ENCODE measurements around the gene NCAM2.

NCAM2 gene

GRCh38 chr21:20999659-21000058 is 1.4 kb downstream of the NCAM2 start:
- Histone ChIP-seq H3K4me1 (ENCODE audit: control insufficient read depth in 1 of 2, insufficient read depth in 2 of 2, low read length in 2 of 2) (peaks cover 0 to 20% of the 10 kb centered on the region in 2 donors), H3K27ac (ENCODE audit: low read length) (no peak overlapping the region), H3K4me3 (ENCODE audit: low read depth in 1 of 2, low read length in 2 of 2) (no peak overlapping the region), H3K36me3 (ENCODE audit: control insufficient read depth in 1 of 2, insufficient read depth in 2 of 2, low read length in 2 of 2) (no peaks in the 10 kb centered on the region), H3K27me3 (ENCODE audit: low read depth, low read length) (no peaks in the 10 kb centered on the region), H3K9me3 (ENCODE audit: control insufficient read depth in 1 of 2, low read length in 2 of 2) (no peaks in the 10 kb centered on the region)

GRCh38 chr21:21000591-21001175 is 2.5 kb downstream of the NCAM2 start:
- no peak overlapping the region for H3K27ac ChIP-seq (ENCODE audit: low read length)

GRCh38 chr21:21001591-21002100 is 3.4 kb downstream of the NCAM2 start:
- no peaks in the 10 kb centered on the region for H3K36me3 ChIP-seq (ENCODE audit: control insufficient read depth in 1 of 2, insufficient read depth in 2 of 2, low read length in 2 of 2)
- peaks cover 0 to 20% of the 10 kb centered on the region in 2 donors for H3K4me1 ChIP-seq (ENCODE audit: control insufficient read depth in 1 of 2, insufficient read depth in 2 of 2, low read length in 2 of 2)
- no peak overlapping the region for H3K27ac ChIP-seq (ENCODE audit: low read length)
- H3K9me3 ChIP-seq (ENCODE audit: control insufficient read depth in 1 of 2, low read length in 2 of 2): no peaks in the 10 kb centered on the region
- H3K27me3 ChIP-seq (ENCODE audit: low read depth, low read length): no peaks in the 10 kb centered on the region
- no peak overlapping the region for H3K4me3 ChIP-seq (ENCODE audit: low read depth in 1 of 2, low read length in 2 of 2)

More at GRCh38 chr21:21000591-21001175, 2.5 kb downstream of the NCAM2 start:
- Histone ChIP-seq H3K36me3 (ENCODE audit: control insufficient read depth in 1 of 2, insufficient read depth in 2 of 2, low read length in 2 of 2) (no peaks in the 10 kb centered on the region), H3K27me3 (ENCODE audit: low read depth, low read length) (no peaks in the 10 kb centered on the region), H3K4me3 (ENCODE audit: low read depth in 1 of 2, low read length in 2 of 2) (no peak overlapping the region), H3K9me3 (ENCODE audit: control insufficient read depth in 1 of 2, low read length in 2 of 2) (no peaks in the 10 kb centered on the region), H3K4me1 (ENCODE audit: control insufficient read depth in 1 of 2, insufficient read depth in 2 of 2, low read length in 2 of 2) (peaks cover 0 to 20% of the 10 kb centered on the region in 2 donors)

GRCh38 chr21:21002153-21002552 is 3.9 kb downstream of the NCAM2 start:
- Histone ChIP-seq H3K4me3 (ENCODE audit: low read depth in 1 of 2, low read length in 2 of 2) (no peak overlapping the region), H3K27me3 (ENCODE audit: low read depth, low read length) (no peaks in the 10 kb centered on the region), H3K9me3 (ENCODE audit: control insufficient read depth in 1 of 2, low read length in 2 of 2) (no peaks in the 10 kb centered on the region), H3K36me3 (ENCODE audit: control insufficient read depth in 1 of 2, insufficient read depth in 2 of 2, low read length in 2 of 2) (no peaks in the 10 kb centered on the region), H3K27ac (ENCODE audit: low read length) (no peak overlapping the region), H3K4me1 (ENCODE audit: control insufficient read depth in 1 of 2, insufficient read depth in 2 of 2, low read length in 2 of 2) (peaks cover 0 to 17% of the 10 kb centered on the region in 2 donors)

- no peak overlapping the region for H3K4me3 ChIP-seq (ENCODE audit: low read depth in 1 of 2, low read length in 2 of 2)
- no peak overlapping the region for H3K27ac ChIP-seq (ENCODE audit: low read length)
- H3K27me3 ChIP-seq (ENCODE audit: low read depth, low read length): no peaks in the 10 kb centered on the region
- no peaks in the 10 kb centered on the region for H3K36me3 ChIP-seq (ENCODE audit: control insufficient read depth in 1 of 2, insufficient read depth in 2 of 2, low read length in 2 of 2)
- no peaks in the 10 kb centered on the region for H3K9me3 ChIP-seq (ENCODE audit: control insufficient read depth in 1 of 2, low read length in 2 of 2)
- peaks cover 0 to 4% of the 10 kb centered on the region in 2 donors for H3K4me1 ChIP-seq (ENCODE audit: control insufficient read depth in 1 of 2, insufficient read depth in 2 of 2, low read length in 2 of 2)
These were observed 5.5 kb downstream of the NCAM2 start for GRCh38 chr21:21003701-21004100.

- no peaks in the 10 kb centered on the region for H3K9me3 ChIP-seq (ENCODE audit: control insufficient read depth in 1 of 2, low read length in 2 of 2)
- H3K4me1 ChIP-seq (ENCODE audit: control insufficient read depth in 1 of 2, insufficient read depth in 2 of 2, low read length in 2 of 2): no peaks in the 10 kb centered on the region
- no peak overlapping the region for H3K4me3 ChIP-seq (ENCODE audit: low read depth in 1 of 2, low read length in 2 of 2)
- H3K27me3 ChIP-seq (ENCODE audit: low read depth, low read length): no peaks in the 10 kb centered on the region
- H3K36me3 ChIP-seq (ENCODE audit: control insufficient read depth in 1 of 2, insufficient read depth in 2 of 2, low read length in 2 of 2): no peaks in the 10 kb centered on the region
- no peak overlapping the region for H3K27ac ChIP-seq (ENCODE audit: low read length)
These were observed 9.4 kb downstream of the NCAM2 start for GRCh38 chr21:21007606-21008005.

GRCh38 chr21:21010228-21010627 is 12.0 kb downstream of the NCAM2 start:
- Histone ChIP-seq H3K9me3 (ENCODE audit: control insufficient read depth in 1 of 2, low read length in 2 of 2) (no peaks in the 10 kb centered on the region), H3K27me3 (ENCODE audit: low read depth, low read length) (no peaks in the 10 kb centered on the region), H3K27ac (ENCODE audit: low read length) (no peak overlapping the region), H3K36me3 (ENCODE audit: control insufficient read depth in 1 of 2, insufficient read depth in 2 of 2, low read length in 2 of 2) (no peaks in the 10 kb centered on the region), H3K4me1 (ENCODE audit: control insufficient read depth in 1 of 2, insufficient read depth in 2 of 2, low read length in 2 of 2) (no peaks in the 10 kb centered on the region), H3K4me3 (ENCODE audit: low read depth in 1 of 2, low read length in 2 of 2) (no peak overlapping the region)

- Histone ChIP-seq H3K27me3 (ENCODE audit: low read depth, low read length) (no peaks in the 10 kb centered on the region), H3K27ac (ENCODE audit: low read length) (no peak overlapping the region), H3K4me3 (ENCODE audit: low read depth in 1 of 2, low read length in 2 of 2) (no peak overlapping the region), H3K4me1 (ENCODE audit: control insufficient read depth in 1 of 2, insufficient read depth in 2 of 2, low read length in 2 of 2) (no peaks in the 10 kb centered on the region), H3K9me3 (ENCODE audit: control insufficient read depth in 1 of 2, low read length in 2 of 2) (no peaks in the 10 kb centered on the region), H3K36me3 (ENCODE audit: control insufficient read depth in 1 of 2, insufficient read depth in 2 of 2, low read length in 2 of 2) (no peaks in the 10 kb centered on the region)
These were observed 12.5 kb downstream of the NCAM2 start for GRCh38 chr21:21010698-21011097.

GRCh38 chr21:21018821-21019220 is 20.6 kb downstream of the NCAM2 start:
- Histone ChIP-seq H3K36me3 (ENCODE audit: control insufficient read depth in 1 of 2, insufficient read depth in 2 of 2, low read length in 2 of 2) (no peaks in the 10 kb centered on the region), H3K4me1 (ENCODE audit: control insufficient read depth in 1 of 2, insufficient read depth in 2 of 2, low read length in 2 of 2) (no peaks in the 10 kb centered on the region), H3K4me3 (ENCODE audit: low read depth in 1 of 2, low read length in 2 of 2) (no peak overlapping the region), H3K27ac (ENCODE audit: low read length) (no peak overlapping the region), H3K27me3 (ENCODE audit: low read depth, low read length) (no peaks in the 10 kb centered on the region), H3K9me3 (ENCODE audit: control insufficient read depth in 1 of 2, low read length in 2 of 2) (no peaks in the 10 kb centered on the region)

- no peak overlapping the region for H3K4me3 ChIP-seq (ENCODE audit: low read depth in 1 of 2, low read length in 2 of 2)
- no peaks in the 10 kb centered on the region for H3K27me3 ChIP-seq (ENCODE audit: low read depth, low read length)
- no peaks in the 10 kb centered on the region for H3K4me1 ChIP-seq (ENCODE audit: control insufficient read depth in 1 of 2, insufficient read depth in 2 of 2, low read length in 2 of 2)
- H3K27ac ChIP-seq (ENCODE audit: low read length): no peak overlapping the region
- no peaks in the 10 kb centered on the region for H3K9me3 ChIP-seq (ENCODE audit: control insufficient read depth in 1 of 2, low read length in 2 of 2)
- no peaks in the 10 kb centered on the region for H3K36me3 ChIP-seq (ENCODE audit: control insufficient read depth in 1 of 2, insufficient read depth in 2 of 2, low read length in 2 of 2)
These were observed 21.5 kb downstream of the NCAM2 start for GRCh38 chr21:21019681-21020080.

GRCh38 chr21:21025742-21026141 is 27.5 kb downstream of the NCAM2 start:
- Histone ChIP-seq H3K27ac (ENCODE audit: low read length) (no peak overlapping the region), H3K27me3 (ENCODE audit: low read depth, low read length) (no peaks in the 10 kb centered on the region), H3K36me3 (ENCODE audit: control insufficient read depth in 1 of 2, insufficient read depth in 2 of 2, low read length in 2 of 2) (no peaks in the 10 kb centered on the region), H3K4me1 (ENCODE audit: control insufficient read depth in 1 of 2, insufficient read depth in 2 of 2, low read length in 2 of 2) (no peaks in the 10 kb centered on the region), H3K4me3 (ENCODE audit: low read depth in 1 of 2, low read length in 2 of 2) (no peak overlapping the region), H3K9me3 (ENCODE audit: control insufficient read depth in 1 of 2, low read length in 2 of 2) (no peaks in the 10 kb centered on the region)

- H3K4me3 ChIP-seq (ENCODE audit: low read depth in 1 of 2, low read length in 2 of 2): no peak overlapping the region
- no peak overlapping the region for H3K27ac ChIP-seq (ENCODE audit: low read length)
- no peaks in the 10 kb centered on the region for H3K27me3 ChIP-seq (ENCODE audit: low read depth, low read length)
- H3K4me1 ChIP-seq (ENCODE audit: control insufficient read depth in 1 of 2, insufficient read depth in 2 of 2, low read length in 2 of 2): no peaks in the 10 kb centered on the region
- H3K9me3 ChIP-seq (ENCODE audit: control insufficient read depth in 1 of 2, low read length in 2 of 2): no peaks in the 10 kb centered on the region
- H3K36me3 ChIP-seq (ENCODE audit: control insufficient read depth in 1 of 2, insufficient read depth in 2 of 2, low read length in 2 of 2): no peaks in the 10 kb centered on the region
These were observed 30.1 kb downstream of the NCAM2 start for GRCh38 chr21:21028275-21028820.
